Kidney capillary endothelial cell (primary cell): ENCODE measurements around the gene HBZ.
A peak's percentile ranks its signal among the peaks of the same experiment; 100 is the strongest.
"Not testable (repeated sequence)": the region's sequence is repeated elsewhere in the genome, so short reads cannot be mapped to it uniquely, and the experiment has no call there.

ENCODE experiments used
- DNase-seq: peaks from one replicate; pipeline ENCODE4 v3.0.0-alpha.2; 2018; ENCODE audit warnings: low spot score

HBZ gene

DNA sequence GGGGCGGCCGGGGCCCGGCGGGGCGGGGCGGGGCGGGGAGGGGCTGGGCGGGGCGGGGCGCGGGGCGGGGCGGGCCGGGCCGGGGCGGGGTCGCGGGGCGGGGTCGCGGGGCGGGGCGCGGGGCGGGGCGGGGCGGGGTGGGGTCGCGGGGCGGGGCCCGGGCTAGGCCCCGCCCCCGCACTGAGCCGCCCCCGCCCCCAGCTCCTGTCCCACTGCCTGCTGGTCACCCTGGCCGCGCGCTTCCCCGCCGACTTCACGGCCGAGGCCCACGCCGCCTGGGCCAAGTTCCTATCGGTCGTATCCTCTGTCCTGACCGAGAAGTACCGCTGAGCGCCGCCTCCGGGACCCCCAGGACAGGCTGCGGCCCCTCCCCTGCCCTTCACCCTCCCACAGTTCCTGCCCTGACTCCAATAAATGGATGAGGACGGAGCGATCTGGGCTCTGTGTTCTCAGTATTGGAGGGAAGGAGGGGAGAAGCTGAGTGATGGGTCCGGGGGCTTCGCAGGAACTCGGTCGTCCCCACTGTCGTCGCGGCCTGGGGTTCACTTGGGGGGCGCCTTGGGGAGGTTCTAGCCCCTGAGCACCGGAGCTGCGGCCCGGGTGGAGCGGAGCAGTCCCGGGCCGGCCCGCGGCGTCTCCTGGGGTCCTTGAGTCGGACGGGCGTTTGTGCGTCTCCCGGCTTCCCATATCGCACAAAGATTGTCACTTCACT, 12.5 kb downstream of the HBZ start:
- no peak for DNase-seq

DNA sequence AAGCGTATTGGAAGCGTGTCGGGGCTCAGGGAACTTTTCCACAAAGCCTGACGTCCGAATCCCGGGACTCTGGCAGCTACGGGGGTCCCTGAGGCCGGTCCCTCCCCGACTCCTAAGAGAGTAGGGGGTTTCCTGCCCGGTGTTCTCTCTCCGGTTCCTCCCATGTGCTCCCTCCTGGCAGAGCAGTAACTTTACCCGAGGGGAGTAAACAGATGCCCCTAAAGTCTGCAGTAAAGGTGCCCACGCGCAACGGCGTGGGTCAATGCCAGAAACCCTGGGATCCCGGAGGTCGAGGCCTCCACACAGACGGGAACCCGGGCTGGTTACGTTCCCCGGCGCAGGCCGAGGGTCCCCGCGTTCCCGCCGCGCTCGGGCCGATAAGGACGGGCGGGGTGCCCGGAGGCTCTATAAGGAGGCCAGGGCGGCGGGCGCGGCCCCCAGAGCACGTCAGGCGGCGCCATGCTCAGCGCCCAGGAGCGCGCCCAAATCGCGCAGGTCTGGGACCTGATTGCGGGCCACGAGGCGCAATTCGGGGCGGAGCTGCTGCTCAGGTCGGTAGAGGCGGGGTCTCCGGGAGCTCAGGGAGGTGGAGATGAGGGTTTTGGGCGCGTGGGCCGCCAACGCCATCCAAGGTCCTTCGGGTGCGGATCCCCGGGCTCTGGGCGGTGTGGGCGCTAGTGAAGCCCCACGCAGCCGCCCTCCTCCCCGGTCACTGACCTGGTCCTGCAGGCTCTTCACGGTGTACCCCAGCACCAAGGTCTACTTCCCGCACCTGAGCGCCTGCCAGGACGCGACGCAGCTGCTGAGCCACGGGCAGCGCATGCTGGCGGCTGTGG, 13.3 kb downstream of the HBZ start, which contains the start of gene HBM:
Gene HBM, plus strand, starts transcription at position 440 of the 836 bp plus-strand sequence. Its CDS starts 20 bp downstream, at position 460.
- DNase-seq, result no peak

DNA sequence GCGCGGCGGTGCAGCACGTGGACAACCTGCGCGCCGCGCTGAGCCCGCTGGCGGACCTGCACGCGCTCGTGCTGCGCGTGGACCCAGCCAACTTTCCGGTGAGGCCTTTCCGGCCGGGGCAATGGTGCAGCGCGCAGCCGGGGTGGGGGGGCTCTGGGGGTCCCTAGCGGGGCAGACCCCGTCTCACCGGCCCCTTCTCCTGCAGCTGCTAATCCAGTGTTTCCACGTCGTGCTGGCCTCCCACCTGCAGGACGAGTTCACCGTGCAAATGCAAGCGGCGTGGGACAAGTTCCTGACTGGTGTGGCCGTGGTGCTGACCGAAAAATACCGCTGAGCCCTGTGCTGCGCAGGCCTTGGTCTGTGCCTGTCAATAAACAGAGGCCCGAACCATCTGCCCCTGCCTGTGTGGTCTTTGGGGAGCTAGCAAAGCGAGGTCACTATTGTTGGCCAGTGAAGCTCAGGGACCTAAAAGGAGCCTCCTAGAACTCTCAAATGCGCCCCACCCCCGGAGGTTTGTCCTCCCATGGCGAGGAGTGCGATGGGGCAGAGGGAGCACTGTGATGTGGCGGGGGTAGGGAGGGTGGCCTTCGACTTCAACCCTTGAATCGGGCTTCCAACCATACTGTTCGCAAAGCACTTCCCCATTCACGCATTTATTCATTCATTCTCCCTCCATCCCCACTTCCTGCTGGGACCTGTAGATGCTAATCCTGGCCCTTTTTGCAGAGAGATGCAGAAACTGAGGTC, 14.1 kb downstream of the HBZ start:
- no peak for DNase-seq

DNA sequence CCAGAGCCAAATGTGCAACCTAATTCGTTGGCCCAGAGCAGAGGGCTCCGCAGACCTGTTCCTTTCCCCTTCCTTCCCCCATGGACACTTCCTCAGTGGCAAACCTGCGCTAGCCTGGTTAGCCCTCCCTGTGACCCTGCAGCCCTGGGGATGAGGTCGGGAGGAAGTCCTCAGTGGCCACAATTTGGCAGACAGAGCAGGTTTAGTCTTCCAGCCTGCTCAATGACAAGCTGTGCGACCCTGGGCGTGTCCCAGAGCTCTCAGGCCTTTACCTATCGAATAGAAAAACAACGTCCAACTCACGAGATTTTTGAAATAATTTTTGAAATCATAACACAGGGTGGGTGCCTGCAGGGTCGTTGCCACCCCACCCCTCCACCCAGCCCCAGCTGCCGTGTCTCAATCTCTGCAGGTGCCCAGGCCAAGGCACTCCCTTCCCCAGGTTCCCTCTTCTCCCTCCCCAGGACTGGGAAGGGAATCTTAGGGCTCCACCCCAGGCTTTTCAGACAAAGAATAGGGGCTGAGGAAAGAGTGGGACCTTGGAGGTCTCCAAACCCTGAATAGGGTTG, 14.8 kb downstream of the HBZ start:
- no peak for DNase-seq

DNA sequence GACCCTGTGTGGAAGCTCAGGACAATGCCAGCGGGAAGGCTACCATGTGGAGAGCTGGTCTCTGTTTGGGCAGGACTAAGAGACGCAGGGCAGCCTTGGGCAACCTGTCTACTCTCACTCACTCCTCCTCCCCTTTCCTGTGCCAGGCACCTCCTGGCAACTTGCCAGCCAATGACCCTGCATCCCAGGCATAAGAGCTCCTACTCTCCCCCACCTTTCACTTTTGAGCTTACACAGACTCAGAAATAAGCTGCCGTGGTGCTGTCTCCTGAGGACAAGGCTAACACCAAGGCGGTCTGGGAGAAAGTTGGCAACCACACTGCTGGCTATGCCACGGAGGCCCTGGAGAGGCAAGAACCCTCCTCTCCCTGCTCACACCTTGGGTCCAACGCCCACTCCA, 16.0 kb downstream of the HBZ start:
- no peak for DNase-seq

DNA sequence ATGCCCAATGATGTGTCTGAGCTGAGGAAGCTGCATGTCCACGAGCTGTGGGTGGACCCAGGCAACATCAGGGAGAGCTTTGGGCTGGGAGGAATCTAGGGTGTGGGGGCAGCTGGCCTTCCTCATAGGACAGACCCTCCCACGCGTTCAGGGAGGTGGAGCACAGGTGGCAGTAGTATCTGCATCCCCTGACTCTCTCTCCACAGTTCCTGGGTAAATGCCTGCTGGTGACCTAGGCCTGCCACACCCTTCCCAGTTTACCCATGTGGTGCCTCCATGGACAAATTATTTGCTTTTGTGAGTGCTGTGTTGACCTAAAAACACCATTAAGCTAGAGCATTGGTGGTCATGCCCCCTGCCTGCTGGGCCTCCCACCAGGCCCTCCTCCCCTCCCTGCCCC, 16.6 kb downstream of the HBZ start:
- no peak for DNase-seq

DNA sequence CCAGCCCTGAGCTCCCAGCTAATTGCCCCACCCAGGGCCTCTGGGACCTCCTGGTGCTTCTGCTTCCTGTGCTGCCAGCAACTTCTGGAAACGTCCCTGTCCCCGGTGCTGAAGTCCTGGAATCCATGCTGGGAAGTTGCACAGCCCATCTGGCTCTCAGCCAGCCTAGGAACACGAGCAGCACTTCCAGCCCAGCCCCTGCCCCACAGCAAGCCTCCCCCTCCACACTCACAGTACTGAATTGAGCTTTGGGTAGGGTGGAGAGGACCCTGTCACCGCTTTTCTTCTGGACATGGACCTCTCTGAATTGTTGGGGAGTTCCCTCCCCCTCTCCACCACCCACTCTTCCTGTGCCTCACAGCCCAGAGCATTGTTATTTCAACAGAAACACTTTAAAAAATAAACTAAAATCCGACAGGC, 17.7 kb downstream of the HBZ start:
- DNase-seq, result peak; percentile 11

DNA sequence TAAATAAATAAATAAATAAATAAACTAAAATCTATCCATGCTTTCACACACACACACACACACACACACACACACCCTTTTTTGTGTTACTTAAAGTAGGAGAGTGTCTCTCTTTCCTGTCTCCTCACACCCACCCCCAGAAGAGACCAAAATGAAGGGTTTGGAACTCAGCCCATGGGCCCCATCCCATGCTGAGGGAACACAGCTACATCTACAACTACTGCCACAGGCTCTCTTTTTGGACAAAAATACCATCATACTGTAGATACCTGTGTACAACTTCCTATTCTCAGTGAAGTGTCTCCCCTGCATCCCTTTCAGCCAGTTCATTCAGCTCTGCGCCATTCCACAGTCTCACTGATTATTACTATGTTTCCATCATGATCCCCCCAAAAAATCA, 18.3 kb downstream of the HBZ start:
- DNase-seq, result no peak

DNA sequence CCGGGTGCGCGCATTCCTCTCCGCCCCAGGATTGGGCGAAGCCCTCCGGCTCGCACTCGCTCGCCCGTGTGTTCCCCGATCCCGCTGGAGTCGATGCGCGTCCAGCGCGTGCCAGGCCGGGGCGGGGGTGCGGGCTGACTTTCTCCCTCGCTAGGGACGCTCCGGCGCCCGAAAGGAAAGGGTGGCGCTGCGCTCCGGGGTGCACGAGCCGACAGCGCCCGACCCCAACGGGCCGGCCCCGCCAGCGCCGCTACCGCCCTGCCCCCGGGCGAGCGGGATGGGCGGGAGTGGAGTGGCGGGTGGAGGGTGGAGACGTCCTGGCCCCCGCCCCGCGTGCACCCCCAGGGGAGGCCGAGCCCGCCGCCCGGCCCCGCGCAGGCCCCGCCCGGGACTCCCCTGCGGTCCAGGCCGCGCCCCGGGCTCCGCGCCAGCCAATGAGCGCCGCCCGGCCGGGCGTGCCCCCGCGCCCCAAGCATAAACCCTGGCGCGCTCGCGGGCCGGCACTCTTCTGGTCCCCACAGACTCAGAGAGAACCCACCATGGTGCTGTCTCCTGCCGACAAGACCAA, 20.0 kb downstream of the HBZ start, which contains the start of gene HBA2:
Gene HBA2, plus strand, starts transcription at position 503 of the 568 bp plus-strand sequence. Its CDS starts 37 bp downstream, at position 540.
- not testable (repeated sequence) for DNase-seq

DNA sequence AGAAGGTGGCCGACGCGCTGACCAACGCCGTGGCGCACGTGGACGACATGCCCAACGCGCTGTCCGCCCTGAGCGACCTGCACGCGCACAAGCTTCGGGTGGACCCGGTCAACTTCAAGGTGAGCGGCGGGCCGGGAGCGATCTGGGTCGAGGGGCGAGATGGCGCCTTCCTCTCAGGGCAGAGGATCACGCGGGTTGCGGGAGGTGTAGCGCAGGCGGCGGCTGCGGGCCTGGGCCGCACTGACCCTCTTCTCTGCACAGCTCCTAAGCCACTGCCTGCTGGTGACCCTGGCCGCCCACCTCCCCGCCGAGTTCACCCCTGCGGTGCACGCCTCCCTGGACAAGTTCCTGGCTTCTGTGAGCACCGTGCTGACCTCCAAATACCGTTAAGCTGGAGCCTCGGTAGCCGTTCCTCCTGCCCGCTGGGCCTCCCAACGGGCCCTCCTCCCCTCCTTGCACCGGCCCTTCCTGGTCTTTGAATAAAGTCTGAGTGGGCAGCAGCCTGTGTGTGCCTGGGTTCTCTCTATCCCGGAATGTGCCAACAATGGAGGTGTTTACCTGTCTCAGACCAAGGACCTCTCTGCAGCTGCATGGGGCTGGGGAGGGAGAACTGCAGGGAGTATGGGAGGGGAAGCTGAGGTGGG, 20.9 kb downstream of the HBZ start:
- not testable (repeated sequence) for DNase-seq

DNA sequence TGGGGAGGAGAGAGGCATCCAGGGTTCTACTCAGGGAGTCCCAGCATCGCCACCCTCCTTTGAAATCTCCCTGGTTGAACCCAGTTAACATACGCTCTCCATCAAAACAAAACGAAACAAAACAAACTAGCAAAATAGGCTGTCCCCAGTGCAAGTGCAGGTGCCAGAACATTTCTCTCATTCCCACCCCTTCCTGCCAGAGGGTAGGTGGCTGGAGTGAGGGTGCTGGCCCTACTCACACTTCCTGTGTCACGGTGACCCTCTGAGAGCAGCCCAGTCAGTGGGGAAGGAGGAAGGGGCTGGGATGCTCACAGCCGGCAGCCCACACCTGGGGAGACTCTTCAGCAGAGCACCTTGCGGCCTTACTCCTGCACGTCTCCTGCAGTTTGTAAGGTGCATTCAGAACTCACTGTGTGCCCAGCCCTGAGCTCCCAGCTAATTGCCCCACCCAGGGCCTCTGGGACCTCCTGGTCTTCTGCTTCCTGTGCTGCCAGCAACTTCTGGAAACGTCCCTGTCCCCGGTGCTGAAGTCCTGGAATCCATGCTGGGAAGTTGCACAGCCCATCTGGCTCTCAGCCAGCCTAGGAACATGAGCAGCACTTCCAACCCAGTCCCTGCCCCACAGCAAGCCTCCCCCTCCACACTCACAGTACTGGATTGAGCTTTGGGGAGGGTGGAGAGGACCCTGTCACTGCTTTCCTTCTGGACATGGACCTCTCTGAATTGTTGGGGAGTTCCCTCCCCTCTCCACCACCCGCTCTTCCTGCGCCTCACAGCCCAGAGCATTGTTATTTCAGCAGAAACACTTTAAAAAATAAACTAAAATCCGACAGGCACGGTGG, 21.7 kb downstream of the HBZ start:
- not testable (repeated sequence) for DNase-seq

DNA sequence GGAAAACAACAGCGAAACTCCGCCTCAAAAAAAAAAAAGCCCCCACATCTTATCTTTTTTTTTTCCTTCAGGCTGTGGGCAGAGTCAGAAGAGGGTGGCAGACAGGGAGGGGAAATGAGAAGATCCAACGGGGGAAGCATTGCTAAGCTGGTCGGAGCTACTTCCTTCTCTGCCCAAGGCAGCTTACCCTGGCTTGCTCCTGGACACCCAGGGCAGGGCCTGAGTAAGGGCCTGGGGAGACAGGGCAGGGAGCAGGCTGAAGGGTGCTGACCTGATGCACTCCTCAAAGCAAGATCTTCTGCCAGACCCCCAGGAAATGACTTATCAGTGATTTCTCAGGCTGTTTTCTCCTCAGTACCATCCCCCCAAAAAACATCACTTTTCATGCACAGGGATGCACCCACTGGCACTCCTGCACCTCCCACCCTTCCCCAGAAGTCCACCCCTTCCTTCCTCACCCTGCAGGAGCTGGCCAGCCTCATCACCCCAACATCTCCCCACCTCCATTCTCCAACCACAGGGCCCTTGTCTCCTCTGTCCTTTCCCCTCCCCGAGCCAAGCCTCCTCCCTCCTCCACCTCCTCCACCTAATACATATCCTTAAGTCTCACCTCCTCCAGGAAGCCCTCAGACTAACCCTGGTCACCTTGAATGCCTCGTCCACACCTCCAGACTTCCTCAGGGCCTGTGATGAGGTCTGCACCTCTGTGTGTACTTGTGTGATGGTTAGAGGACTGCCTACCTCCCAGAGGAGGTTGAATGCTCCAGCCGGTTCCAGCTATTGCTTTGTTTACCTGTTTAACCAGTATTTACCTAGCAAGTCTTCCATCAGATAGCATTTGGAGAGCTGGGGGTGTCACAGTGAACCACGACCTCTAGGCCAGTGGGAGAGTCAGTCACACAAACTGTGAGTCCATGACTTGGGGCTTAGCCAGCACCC, 22.8 kb downstream of the HBZ start:
- no peak for DNase-seq

DNA sequence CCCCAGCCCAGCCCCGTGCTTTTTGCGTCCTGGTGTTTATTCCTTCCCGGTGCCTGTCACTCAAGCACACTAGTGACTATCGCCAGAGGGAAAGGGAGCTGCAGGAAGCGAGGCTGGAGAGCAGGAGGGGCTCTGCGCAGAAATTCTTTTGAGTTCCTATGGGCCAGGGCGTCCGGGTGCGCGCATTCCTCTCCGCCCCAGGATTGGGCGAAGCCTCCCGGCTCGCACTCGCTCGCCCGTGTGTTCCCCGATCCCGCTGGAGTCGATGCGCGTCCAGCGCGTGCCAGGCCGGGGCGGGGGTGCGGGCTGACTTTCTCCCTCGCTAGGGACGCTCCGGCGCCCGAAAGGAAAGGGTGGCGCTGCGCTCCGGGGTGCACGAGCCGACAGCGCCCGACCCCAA, 23.6 kb downstream of the HBZ start:
- DNase-seq, result not testable (repeated sequence)

DNA sequence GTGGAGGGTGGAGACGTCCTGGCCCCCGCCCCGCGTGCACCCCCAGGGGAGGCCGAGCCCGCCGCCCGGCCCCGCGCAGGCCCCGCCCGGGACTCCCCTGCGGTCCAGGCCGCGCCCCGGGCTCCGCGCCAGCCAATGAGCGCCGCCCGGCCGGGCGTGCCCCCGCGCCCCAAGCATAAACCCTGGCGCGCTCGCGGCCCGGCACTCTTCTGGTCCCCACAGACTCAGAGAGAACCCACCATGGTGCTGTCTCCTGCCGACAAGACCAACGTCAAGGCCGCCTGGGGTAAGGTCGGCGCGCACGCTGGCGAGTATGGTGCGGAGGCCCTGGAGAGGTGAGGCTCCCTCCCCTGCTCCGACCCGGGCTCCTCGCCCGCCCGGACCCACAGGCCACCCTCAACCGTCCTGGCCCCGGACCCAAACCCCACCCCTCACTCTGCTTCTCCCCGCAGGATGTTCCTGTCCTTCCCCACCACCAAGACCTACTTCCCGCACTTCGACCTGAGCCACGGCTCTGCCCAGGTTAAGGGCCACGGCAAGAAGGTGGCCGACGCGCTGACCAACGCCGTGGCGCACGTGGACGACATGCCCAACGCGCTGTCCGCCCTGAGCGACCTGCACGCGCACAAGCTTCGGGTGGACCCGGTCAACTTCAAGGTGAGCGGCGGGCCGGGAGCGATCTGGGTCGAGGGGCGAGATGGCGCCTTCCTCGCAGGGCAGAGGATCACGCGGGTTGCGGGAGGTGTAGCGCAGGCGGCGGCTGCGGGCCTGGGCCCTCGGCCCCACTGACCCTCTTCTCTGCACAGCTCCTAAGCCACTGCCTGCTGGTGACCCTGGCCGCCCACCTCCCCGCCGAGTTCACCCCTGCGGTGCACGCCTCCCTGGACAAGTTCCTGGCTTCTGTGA, 24.3 kb downstream of the HBZ start, which contains the start of gene HBA1:
Gene HBA1, plus strand, starts transcription at position 204 of the 906 bp plus-strand sequence. Its CDS starts 37 bp downstream, at position 241.
- DNase-seq, result not testable (repeated sequence)

DNA sequence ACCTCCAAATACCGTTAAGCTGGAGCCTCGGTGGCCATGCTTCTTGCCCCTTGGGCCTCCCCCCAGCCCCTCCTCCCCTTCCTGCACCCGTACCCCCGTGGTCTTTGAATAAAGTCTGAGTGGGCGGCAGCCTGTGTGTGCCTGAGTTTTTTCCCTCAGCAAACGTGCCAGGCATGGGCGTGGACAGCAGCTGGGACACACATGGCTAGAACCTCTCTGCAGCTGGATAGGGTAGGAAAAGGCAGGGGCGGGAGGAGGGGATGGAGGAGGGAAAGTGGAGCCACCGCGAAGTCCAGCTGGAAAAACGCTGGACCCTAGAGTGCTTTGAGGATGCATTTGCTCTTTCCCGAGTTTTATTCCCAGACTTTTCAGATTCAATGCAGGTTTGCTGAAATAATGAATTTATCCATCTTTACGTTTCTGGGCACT, 25.0 kb downstream of the HBZ start:
- no peak for DNase-seq

DNA sequence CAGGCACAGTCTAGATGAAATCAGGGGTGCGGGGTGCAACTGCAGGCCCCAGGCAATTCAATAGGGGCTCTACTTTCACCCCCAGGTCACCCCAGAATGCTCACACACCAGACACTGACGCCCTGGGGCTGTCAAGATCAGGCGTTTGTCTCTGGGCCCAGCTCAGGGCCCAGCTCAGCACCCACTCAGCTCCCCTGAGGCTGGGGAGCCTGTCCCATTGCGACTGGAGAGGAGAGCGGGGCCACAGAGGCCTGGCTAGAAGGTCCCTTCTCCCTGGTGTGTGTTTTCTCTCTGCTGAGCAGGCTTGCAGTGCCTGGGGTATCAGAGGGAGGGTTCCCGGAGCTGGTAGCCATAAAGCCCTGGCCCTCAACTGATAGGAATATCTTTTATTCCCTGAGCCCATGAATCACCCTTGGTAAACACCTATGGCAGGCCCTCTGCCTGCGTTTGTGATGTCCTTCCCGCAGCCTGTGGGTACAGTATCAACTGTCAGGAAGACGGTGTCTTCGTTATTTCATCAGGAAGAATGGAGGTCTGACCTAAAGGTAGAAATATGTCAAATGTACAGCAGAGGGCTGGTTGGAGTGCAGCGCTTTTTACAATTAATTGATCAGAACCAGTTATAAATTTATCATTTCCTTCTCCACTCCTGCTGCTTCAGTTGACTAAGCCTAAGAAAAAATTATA, 25.7 kb downstream of the HBZ start:
- DNase-seq, result no peak

DNA sequence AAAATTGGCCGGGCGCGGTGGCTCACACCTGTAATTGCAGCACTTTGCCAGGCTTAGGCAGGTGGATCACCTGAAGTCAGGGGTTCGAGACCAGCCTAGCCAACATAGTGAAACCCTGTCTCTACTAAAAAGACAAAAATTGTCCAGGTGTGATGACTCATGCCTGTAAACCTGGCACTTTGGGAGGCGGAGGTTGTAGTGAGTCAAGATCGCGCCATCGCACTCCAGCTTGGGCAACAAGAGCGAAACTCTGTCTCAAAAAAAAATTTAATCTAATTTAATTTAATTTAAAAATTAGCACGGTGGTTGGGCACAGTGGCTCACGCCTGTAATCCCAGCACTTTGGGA, 26.2 kb downstream of the HBZ start:
- no peak for DNase-seq
